NT2/D1 (cell line): ENCODE measurements around the gene RPS8.
"Not testable (repeated sequence)": the region's sequence is repeated elsewhere in the genome, so short reads cannot be mapped to it uniquely, and the experiment has no call there.

Source experiments
- DNase-seq: peaks from one replicate; pipeline ENCODE4 v3.0.0-alpha.2; 2011; ENCODE audit warnings: low read depth, low spot score
- H3K27me3 ChIP-seq: 2 replicates; pipeline ENCODE4 v1.6.0; 2011; ENCODE audit warnings: mild to moderate bottlenecking; ENCODE audit not compliant: insufficient read length, insufficient read depth
- H3K36me3 ChIP-seq: 2 replicates; pipeline ENCODE4 v1.6.1; 2011; ENCODE audit warnings: mild to moderate bottlenecking, low read length, mixed read lengths; ENCODE audit not compliant: insufficient read depth, insufficient read length
- H3K4me1 ChIP-seq: 2 replicates; pipeline ENCODE4 v1.5.1; 2011; ENCODE audit not compliant: insufficient read depth, insufficient read length
- H3K4me3 ChIP-seq: 2 replicates; pipeline ENCODE4 v1.5.1; 2011; ENCODE audit warnings: low read depth; ENCODE audit not compliant: insufficient read length
- H3K9ac ChIP-seq: 2 replicates; pipeline ENCODE4 v1.6.0; 2011; ENCODE audit warnings: low read depth; ENCODE audit not compliant: insufficient read length
- H3K9me3 ChIP-seq: 2 replicates; pipeline ENCODE4 v1.5.1; 2011; ENCODE audit warnings: mild to moderate bottlenecking, low read length; ENCODE audit not compliant: insufficient read depth
- SUZ12 ChIP-seq: IDR thresholded peaks from 2 replicates; pipeline ENCODE4 v1.6.1; 2011; ENCODE audit not compliant: insufficient read length, insufficient read depth; ENCODE audit errors: extremely low read depth
- YY1 ChIP-seq: IDR thresholded peaks from 2 replicates; pipeline ENCODE4 v1.6.1; 2011; ENCODE audit not compliant: insufficient read length, insufficient read depth
- ZNF274 ChIP-seq: IDR thresholded peaks from 2 replicates; pipeline ENCODE4 v1.6.1; 2011; ENCODE audit warnings: mild to moderate bottlenecking, low read depth, low read length

Gene RPS8

DNA sequence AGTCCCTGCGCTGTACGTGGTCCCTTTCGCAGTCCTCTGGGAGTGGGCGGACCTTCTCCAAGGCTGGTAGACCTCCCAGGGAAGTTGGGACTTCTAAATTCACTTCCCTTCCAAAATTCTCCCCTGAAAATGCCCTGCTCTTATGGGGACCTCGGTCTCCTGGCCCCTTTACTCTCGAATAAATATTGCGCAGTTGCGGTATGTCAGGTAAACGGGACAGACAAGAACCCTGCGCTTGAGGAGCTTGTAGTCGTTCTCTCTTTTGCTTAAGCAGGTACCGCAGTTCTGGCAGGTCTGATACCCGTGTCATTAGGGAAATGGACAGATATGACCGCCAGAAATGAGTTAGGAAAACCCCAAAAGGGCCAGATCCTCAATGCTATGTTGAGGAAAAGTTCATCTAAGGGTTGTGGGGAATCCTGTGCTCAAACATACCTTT lies 35.1 kb upstream of the RPS8 start:
- Histone ChIP-seq H3K9me3 (peaks cover 8% of the 10 kb centered on the region; the same call in 1 of the 2 replicates), H3K9ac (peak overlapping the region; percentile 99), H3K4me1 (peaks cover 8% of the 10 kb centered on the region), H3K36me3 (peaks cover 33% of the 10 kb centered on the region), H3K4me3 (peak overlapping the region; percentile 98), H3K27me3 (no peaks in the 10 kb centered on the region)
- TF ChIP-seq YY1 (no peak), SUZ12 (no peak), ZNF274 (no peak)
- no peak for DNase-seq

DNA sequence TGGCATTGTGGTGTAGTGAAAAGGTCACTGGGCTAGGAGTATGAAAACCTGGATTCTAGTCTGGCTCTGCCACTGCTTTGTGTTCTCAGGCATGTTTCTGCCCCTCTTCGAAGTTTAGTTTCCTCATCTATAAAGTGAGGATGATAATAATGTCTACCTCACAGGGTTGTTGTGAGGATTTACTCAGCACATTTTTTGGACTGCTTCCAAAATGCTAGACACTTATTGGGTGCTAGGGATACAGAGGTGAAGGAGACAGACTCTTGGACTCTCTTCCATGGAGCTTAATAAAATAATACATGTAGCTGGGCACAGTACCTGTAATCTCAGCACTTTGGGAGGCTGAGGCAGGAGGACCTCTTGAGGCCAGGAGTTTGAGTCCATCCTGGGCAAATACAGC lies 32.1 kb upstream of the RPS8 start:
- Histone ChIP-seq H3K36me3 (peaks cover 56% of the 10 kb centered on the region), H3K4me3 (no peak overlapping the region), H3K9ac (no peak overlapping the region), H3K4me1 (peaks cover 8% of the 10 kb centered on the region), H3K9me3 (peaks cover 5% of the 10 kb centered on the region; the same call in 1 of the 2 replicates), H3K27me3 (no peaks in the 10 kb centered on the region)
- TF ChIP-seq YY1 (no peak), SUZ12 (no peak), ZNF274 (no peak)
- DNase-seq, result no peak

DNA sequence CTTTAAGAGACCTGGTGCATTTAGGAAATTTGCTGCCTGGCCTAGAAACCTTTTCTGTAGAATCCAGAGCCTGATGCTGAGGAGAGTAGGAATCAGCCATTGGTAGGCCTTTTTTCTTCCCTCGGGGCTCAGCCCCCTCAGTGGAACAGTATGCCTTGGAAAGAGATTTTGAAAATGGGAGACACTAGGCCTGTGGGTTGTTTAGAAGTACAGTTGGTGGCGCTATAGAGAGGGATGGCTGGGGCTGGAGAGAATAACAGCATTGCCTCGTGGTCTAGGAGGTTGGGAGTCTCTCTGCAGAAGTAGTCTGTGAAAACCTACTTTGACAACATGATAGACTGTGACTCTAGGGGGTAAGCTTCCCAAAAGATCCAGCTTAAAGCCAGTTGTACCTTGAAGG lies 27.5 kb upstream of the RPS8 start:
- no peak for TF ChIP-seq SUZ12
- TF ChIP-seq ZNF274, result no peak
- TF ChIP-seq YY1, result no peak

DNA sequence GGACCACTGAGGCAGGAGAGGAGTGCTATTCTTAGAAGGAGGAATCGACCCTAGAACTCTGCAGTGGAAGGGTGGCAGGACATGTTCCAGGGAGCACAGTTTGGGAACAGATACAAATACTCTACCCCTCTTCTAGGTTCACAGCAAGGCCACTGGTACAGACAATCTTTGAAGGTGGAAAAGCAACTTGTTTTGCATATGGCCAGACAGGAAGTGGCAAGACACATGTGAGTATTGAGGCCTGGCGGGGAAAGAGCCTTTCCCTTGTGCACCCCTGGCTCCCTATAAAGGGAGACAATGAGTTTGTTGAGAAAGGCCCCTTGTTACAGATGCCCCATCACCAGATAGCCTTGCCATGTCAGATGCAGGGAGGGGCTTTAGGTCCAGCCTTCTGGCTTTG lies 17.9 kb upstream of the RPS8 start:
- Histone ChIP-seq H3K4me1 (no peaks in the 10 kb centered on the region), H3K9ac (no peak overlapping the region), H3K4me3 (no peak overlapping the region), H3K27me3 (no peaks in the 10 kb centered on the region), H3K36me3 (peaks cover 90% of the 10 kb centered on the region), H3K9me3 (no peaks in the 10 kb centered on the region)
- DNase-seq, result no peak
- TF ChIP-seq YY1, result no peak
- TF ChIP-seq ZNF274, result no peak
- no peak for TF ChIP-seq SUZ12

More for the DNA sequence above, 27.5 kb upstream of the RPS8 start:
- Histone ChIP-seq H3K4me1 (peaks cover 2% of the 10 kb centered on the region), H3K4me3 (no peak overlapping the region), H3K9ac (no peak overlapping the region), H3K9me3 (no peaks in the 10 kb centered on the region), H3K27me3 (no peaks in the 10 kb centered on the region), H3K36me3 (peaks cover 74% of the 10 kb centered on the region)
- DNase-seq, result no peak

DNA sequence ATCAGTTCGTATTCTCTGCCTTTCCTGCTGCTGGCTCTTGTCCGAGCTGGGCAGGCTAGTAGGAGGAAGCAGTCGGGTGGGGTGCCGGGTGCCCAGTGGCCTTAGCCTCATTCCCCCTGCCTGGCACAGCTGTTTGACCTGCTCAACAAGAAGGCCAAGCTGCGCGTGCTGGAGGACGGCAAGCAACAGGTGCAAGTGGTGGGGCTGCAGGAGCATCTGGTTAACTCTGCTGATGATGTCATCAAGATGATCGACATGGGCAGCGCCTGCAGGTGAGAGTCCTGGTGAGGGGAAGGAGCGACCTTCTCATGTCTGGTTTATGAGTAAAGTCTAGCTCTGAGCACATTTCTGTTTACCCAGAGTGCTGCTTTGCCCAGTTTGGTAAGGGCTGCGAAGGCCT lies 16.3 kb upstream of the RPS8 start:
- H3K9ac ChIP-seq, result no peak overlapping the region
- TF ChIP-seq YY1 (no peak), ZNF274 (no peak), SUZ12 (no peak)
- DNase-seq, result no peak
- H3K4me3 ChIP-seq, result no peak overlapping the region
- H3K36me3 ChIP-seq, result peaks cover 90% of the 10 kb centered on the region
- H3K27me3 ChIP-seq, result no peaks in the 10 kb centered on the region
- H3K9me3 ChIP-seq, result no peaks in the 10 kb centered on the region
- no peaks in the 10 kb centered on the region for H3K4me1 ChIP-seq

DNA sequence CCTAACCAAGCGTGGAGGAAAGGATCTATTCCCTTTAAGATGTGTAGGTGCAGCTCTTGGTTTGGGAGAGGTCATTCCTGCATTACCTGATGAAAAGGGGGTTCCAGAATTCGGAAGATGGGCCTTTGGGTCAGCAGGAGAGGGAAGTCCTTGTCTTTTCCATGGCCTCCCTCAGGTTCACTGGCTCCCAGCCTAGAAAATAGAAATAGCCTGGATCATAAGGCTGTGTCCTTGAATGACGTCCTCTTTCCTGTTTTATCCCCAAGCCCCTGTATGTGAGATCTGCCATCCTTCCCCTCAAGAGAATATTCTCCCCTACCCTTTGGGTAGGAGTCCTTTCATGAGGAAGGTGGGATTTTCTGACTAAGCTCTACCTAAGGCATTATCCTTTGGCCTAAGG lies 14.5 kb upstream of the RPS8 start:
- Histone ChIP-seq H3K4me3 (no peak overlapping the region), H3K36me3 (peaks cover 89% of the 10 kb centered on the region), H3K9ac (no peak overlapping the region), H3K9me3 (no peaks in the 10 kb centered on the region), H3K27me3 (no peaks in the 10 kb centered on the region), H3K4me1 (no peaks in the 10 kb centered on the region)
- no peak for TF ChIP-seq YY1
- TF ChIP-seq SUZ12, result no peak
- no peak for TF ChIP-seq ZNF274
- DNase-seq, result no peak

DNA sequence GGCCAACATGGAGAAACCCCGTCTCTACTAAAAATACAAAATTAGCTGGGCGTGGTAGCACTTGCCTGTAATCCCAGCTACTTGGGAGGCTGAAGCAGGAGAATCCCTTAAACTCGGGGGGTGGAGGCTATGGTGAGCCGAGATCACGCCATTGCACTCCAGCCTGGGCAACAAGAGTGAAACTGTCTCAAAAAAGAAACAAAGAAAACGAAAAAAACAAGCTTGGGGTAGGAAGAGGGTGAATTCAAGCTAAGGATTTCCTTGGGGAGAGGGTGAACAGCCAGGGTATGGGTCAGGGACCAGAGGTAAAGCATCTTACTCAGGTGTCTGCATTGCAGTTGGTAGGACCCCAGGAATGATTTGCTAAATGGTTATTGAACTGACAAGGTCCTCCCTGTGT lies 8.9 kb upstream of the RPS8 start:
- H3K4me3 ChIP-seq, DNase-seq, H3K9ac ChIP-seq, H3K27me3 ChIP-seq, H3K4me1 ChIP-seq, H3K9me3 ChIP-seq: not testable (repeated sequence)
- peaks cover 72% of the 10 kb centered on the region for H3K36me3 ChIP-seq
